Measurements from ENCODE around the gene TAF1. TPM values are rescaled to one million over a fixed set of nuclear protein-coding genes. Genes with fewer than 3 reads are reported as not detected.
A peak's percentile ranks its signal among the peaks of the same experiment; 100 is the strongest.

Gene TAF1
- total and polyA plus RNA-seq, 9 of the 15 experiments (the other 6 are each of a cell fraction or from before 2014, with no cell fraction given): 6.4 to 45.1 (median 38.1) TPM

DNA sequence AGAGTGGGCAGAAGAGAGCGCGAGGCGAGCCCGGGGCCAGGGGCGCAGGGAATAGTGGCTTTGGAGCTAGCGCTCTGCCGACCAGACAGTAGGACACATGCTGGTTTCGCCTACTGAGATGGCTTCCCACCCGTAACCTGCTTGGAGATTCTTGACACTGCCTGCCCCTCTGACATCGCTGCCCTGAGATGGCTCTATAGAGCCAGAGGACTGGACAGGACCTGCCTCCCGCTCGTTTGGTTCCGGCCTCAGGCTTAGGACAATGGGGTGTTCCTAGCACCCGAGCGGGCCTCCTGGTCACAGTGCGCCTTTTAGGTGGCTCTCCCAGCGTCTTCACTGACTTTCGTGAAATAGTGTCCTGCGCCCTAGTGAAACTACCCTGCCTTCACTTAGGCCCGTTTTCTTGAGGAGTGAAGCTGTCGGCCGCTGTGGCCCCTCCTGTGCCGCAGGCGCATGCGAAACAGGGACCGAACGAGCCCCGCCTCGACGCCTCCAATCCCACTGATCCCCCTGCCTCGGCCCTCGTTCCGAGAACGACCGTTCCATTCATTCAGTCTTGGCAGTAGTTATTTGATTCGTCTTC, 608 bp downstream of the TAF1 start (continued):
- no peak for TF ChIP-seq TAF1 (IDR thresholded peaks at IDR 0.05; ENCODE audit: control insufficient read depth, extremely low read depth, insufficient read depth, low read length, severe bottlenecking)
- no peak for TF ChIP-seq ZZZ3 (IDR thresholded peaks at IDR 0.05)
- TF ChIP-seq ZNF324 (CRISPR knock-in tag; IDR thresholded peaks at IDR 0.05): no peak
- no peak for TF ChIP-seq PHB2 (IDR thresholded peaks at IDR 0.05; ENCODE audit: low read depth)
- no peak for TF ChIP-seq CTCFL (IDR thresholded peaks at IDR 0.05; ENCODE audit: borderline replicate concordance, insufficient read depth, low read depth, low read length, poor library complexity, severe bottlenecking)
- no peak for TF ChIP-seq TFE3 (CRISPR knock-in tag; IDR thresholded peaks at IDR 0.05)
- TF ChIP-seq, protein P1, sequence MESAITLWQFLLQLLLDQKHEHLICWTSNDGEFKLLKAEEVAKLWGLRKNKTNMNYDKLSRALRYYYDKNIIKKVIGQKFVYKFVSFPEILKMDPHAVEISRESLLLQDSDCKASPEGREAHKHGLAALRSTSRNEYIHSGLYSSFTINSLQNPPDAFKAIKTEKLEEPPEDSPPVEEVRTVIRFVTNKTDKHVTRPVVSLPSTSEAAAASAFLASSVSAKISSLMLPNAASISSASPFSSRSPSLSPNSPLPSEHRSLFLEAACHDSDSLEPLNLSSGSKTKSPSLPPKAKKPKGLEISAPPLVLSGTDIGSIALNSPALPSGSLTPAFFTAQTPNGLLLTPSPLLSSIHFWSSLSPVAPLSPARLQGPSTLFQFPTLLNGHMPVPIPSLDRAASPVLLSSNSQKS (CRISPR knock-in tag; IDR thresholded peaks at IDR 0.05): no peak
- no peak for TF ChIP-seq MITF (IDR thresholded peaks at IDR 0.05)
- no peak for TF ChIP-seq NELFE (IDR thresholded peaks at IDR 0.05; ENCODE audit: insufficient read depth, insufficient read length)
- no peak for TF ChIP-seq SMAD3 (CRISPR knock-in tag; conservative IDR thresholded peaks at IDR 0.05)
- TF ChIP-seq, protein P2, sequence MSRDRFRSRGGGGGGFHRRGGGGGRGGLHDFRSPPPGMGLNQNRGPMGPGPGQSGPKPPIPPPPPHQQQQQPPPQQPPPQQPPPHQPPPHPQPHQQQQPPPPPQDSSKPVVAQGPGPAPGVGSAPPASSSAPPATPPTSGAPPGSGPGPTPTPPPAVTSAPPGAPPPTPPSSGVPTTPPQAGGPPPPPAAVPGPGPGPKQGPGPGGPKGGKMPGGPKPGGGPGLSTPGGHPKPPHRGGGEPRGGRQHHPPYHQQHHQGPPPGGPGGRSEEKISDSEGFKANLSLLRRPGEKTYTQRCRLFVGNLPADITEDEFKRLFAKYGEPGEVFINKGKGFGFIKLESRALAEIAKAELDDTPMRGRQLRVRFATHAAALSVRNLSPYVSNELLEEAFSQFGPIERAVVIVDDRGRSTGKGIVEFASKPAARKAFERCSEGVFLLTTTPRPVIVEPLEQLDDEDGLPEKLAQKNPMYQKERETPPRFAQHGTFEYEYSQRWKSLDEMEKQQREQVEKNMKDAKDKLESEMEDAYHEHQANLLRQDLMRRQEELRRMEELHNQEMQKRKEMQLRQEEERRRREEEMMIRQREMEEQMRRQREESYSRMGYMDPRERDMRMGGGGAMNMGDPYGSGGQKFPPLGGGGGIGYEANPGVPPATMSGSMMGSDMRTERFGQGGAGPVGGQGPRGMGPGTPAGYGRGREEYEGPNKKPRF (IDR thresholded peaks at IDR 0.05; ENCODE audit: low read depth, low read length): no peak
- no peak for TF ChIP-seq POLR3G (IDR thresholded peaks at IDR 0.05; ENCODE audit: extremely low read depth, insufficient read length, insufficient replicate concordance)
- TF ChIP-seq, protein P3, sequence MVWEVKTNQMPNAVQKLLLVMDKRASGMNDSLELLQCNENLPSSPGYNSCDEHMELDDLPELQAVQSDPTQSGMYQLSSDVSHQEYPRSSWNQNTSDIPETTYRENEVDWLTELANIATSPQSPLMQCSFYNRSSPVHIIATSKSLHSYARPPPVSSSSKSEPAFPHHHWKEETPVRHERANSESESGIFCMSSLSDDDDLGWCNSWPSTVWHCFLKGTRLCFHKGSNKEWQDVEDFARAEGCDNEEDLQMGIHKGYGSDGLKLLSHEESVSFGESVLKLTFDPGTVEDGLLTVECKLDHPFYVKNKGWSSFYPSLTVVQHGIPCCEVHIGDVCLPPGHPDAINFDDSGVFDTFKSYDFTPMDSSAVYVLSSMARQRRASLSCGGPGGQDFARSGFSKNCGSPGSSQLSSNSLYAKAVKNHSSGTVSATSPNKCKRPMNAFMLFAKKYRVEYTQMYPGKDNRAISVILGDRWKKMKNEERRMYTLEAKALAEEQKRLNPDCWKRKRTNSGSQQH (CRISPR knock-in tag; IDR thresholded peaks at IDR 0.05): 0 out of 2 replicates have a peak, but pooled peaks have one; percentile 14

Data from K562 (cell line).